ENCODE measurements around the gene N4BP2.

The N4BP2 gene

DNA sequence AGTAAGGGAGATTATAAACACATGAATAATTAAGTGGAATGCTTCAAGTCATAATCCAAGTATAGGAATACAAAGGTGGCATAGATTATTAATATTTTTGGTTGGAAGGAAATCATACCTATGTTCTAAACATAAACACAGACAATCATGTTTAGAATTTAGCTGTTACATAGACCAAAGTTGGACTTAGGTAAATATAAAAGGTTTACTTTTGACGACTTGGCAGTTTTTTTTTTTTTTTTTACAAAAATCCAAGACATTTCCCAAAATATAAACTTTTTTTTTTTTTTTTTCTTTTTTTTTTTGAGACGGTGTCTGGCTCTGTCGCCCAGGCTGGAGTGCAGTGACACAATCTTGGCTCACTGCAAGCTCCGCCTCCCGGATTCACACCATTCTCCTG is 3.5 kb upstream of the N4BP2 start:
- Histone ChIP-seq H4K20me1 (ENCODE audit: insufficient read depth, low read length) (no peaks in the 10 kb centered on the region), H3K27ac (ENCODE audit: low read length) (no peak overlapping the region), H3K4me3 (ENCODE audit: low read length) (no peak overlapping the region), H3K9me3 (replicated peaks; ENCODE audit: insufficient read depth, low read length) (no peaks in the 10 kb centered on the region), H3F3A (ENCODE audit: insufficient read depth, low read length) (peaks cover 30% of the 10 kb centered on the region), H3K4me2 (ENCODE audit: low read depth, low read length) (no peak overlapping the region), H3K4me1 (ENCODE audit: low read length) (no peaks in the 10 kb centered on the region), H3K9me2 (replicated peaks; ENCODE audit: insufficient read depth, low read length) (no peaks in the 10 kb centered on the region), H2AFZ (ENCODE audit: low read length) (no peak overlapping the region), H3K79me2 (ENCODE audit: low read length) (peaks cover 8% of the 10 kb centered on the region), H3K27me3 (replicated peaks; ENCODE audit: insufficient read depth, low read length) (no peaks in the 10 kb centered on the region), H3K9ac (ENCODE audit: low read length) (no peak overlapping the region), H3K36me3 (replicated peaks; ENCODE audit: insufficient read depth, low read length) (no peaks in the 10 kb centered on the region)
- DNase-seq = no peak
- TF ChIP-seq EZH2phosphoT487 (IDR thresholded peaks at IDR 0.05; ENCODE audit: low read length) (no peak), EZH2 (optimal IDR thresholded peaks at IDR 0.05; ENCODE audit: low read depth, low read length) (no peak)
- TF ChIP-seq, protein P1, sequence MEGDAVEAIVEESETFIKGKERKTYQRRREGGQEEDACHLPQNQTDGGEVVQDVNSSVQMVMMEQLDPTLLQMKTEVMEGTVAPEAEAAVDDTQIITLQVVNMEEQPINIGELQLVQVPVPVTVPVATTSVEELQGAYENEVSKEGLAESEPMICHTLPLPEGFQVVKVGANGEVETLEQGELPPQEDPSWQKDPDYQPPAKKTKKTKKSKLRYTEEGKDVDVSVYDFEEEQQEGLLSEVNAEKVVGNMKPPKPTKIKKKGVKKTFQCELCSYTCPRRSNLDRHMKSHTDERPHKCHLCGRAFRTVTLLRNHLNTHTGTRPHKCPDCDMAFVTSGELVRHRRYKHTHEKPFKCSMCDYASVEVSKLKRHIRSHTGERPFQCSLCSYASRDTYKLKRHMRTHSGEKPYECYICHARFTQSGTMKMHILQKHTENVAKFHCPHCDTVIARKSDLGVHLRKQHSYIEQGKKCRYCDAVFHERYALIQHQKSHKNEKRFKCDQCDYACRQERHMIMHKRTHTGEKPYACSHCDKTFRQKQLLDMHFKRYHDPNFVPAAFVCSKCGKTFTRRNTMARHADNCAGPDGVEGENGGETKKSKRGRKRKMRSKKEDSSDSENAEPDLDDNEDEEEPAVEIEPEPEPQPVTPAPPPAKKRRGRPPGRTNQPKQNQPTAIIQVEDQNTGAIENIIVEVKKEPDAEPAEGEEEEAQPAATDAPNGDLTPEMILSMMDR (IDR thresholded peaks at IDR 0.05; ENCODE audit: low read length) = no peak

DNA sequence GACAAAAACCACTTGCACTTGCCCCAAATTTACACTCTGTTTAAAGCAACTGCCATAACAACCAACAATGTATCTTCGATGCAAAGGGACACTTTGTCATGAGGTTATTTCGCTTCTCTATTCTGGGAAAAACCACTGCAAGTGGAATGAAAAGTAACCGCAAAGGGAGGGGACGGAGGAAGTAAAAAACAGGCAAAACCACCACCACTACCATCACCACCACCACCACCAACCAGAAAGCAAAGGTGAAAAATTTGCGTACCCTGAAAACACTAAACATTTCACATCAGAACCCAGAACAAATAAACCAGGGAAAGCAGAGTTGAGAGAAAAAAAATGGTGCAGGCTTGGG is 1.2 kb upstream of the N4BP2 start:
- DNase-seq = no peak
- TF ChIP-seq EZH2 (optimal IDR thresholded peaks at IDR 0.05; ENCODE audit: low read depth, low read length) = no peak
- TF ChIP-seq, protein P1 (IDR thresholded peaks at IDR 0.05; ENCODE audit: low read length) = no peak
- TF ChIP-seq EZH2phosphoT487 (IDR thresholded peaks at IDR 0.05; ENCODE audit: low read length) = no peak
- H3K27ac ChIP-seq (ENCODE audit: low read length) = peak overlapping the region; percentile 99

DNA sequence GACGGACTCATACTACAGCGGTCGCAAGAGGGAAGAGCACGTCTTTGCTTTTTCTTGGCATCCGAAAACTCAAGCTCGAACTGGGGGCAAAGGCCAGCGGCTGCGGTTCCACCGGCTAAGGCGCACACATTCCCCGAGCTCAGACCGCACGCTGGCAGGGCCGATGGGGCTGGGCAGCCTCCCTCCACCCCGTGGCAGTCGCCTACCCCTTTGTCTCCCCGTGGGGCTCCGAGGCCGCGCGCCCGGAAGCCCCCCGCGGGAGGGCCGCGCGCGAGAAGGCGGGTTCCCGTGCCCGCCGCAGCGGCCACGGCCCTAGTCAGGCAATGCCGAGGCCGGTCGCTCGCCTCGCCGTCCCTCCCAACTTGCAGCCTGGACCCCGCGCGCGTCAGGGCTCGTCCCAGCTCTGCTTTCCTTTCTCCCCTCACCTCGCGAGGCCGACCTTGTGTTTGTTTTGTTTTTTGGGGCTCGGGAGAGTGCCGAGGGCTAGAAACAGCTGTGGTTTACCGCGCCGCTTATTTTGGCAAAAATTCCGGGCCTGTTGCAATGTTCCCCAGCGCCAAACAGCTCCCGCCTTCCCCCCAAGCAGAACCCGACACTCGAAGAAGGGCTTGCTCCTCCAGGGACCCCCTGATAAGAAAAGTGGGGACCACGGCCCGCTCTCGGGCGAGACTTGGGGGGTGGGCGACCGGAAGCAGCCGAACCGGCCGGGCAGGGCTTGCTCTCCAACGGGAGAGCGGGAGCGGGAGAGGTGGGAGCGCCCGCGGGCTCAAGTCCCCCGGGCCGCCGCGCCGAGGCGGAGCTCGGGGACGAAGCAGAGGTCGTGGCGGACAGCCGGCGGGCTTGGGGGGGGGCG is 561 bp upstream of the N4BP2 start:
- Histone ChIP-seq H3K27me3 (replicated peaks; ENCODE audit: insufficient read depth, low read length) (no peaks in the 10 kb centered on the region), H3K27ac (ENCODE audit: low read length) (peak overlapping the region; percentile 99), H3K79me2 (ENCODE audit: low read length) (peaks cover 38% of the 10 kb centered on the region), H3K9me3 (replicated peaks; ENCODE audit: insufficient read depth, low read length) (no peaks in the 10 kb centered on the region), H3K4me2 (ENCODE audit: low read depth, low read length) (peak overlapping the region; percentile 95), H3F3A (ENCODE audit: insufficient read depth, low read length) (peaks cover 34% of the 10 kb centered on the region), H3K9me2 (replicated peaks; ENCODE audit: insufficient read depth, low read length) (no peaks in the 10 kb centered on the region), H3K4me3 (ENCODE audit: low read length) (peak overlapping the region; percentile 64), H2AFZ (ENCODE audit: low read length) (peak overlapping the region; percentile 84), H3K4me1 (ENCODE audit: low read length) (peaks cover 11% of the 10 kb centered on the region; the same call in 1 of the 2 replicates), H3K36me3 (replicated peaks; ENCODE audit: insufficient read depth, low read length) (no peaks in the 10 kb centered on the region), H4K20me1 (ENCODE audit: insufficient read depth, low read length) (no peaks in the 10 kb centered on the region), H3K9ac (ENCODE audit: low read length) (peak overlapping the region; percentile 98)
- peak; percentile 78 for DNase-seq
- TF ChIP-seq EZH2 (optimal IDR thresholded peaks at IDR 0.05; ENCODE audit: low read depth, low read length) (no peak), EZH2phosphoT487 (IDR thresholded peaks at IDR 0.05; ENCODE audit: low read length) (no peak)
- TF ChIP-seq, protein P1 (IDR thresholded peaks at IDR 0.05; ENCODE audit: low read length) = no peak

More for the DNA sequence above, 1.2 kb upstream of the N4BP2 start:
- H3K4me1 ChIP-seq (ENCODE audit: low read length) = peaks cover 11% of the 10 kb centered on the region; the same call in 1 of the 2 replicates
- H3K9me3 ChIP-seq (replicated peaks; ENCODE audit: insufficient read depth, low read length) = no peaks in the 10 kb centered on the region
- peaks cover 34% of the 10 kb centered on the region for H3F3A ChIP-seq (ENCODE audit: insufficient read depth, low read length)
- H3K27me3 ChIP-seq (replicated peaks; ENCODE audit: insufficient read depth, low read length) = no peaks in the 10 kb centered on the region
- H4K20me1 ChIP-seq (ENCODE audit: insufficient read depth, low read length) = no peaks in the 10 kb centered on the region
- H3K9me2 ChIP-seq (replicated peaks; ENCODE audit: insufficient read depth, low read length) = no peaks in the 10 kb centered on the region
- no peaks in the 10 kb centered on the region for H3K36me3 ChIP-seq (replicated peaks; ENCODE audit: insufficient read depth, low read length)
- H3K79me2 ChIP-seq (ENCODE audit: low read length) = peaks cover 32% of the 10 kb centered on the region
- peak overlapping the region; percentile 95 for H3K4me2 ChIP-seq (ENCODE audit: low read depth, low read length)
- peak overlapping the region; percentile 84 for H2AFZ ChIP-seq (ENCODE audit: low read length)
- H3K4me3 ChIP-seq (ENCODE audit: low read length) = peak overlapping the region; percentile 64
- H3K9ac ChIP-seq (ENCODE audit: low read length) = peak overlapping the region; percentile 98
